ENCODE results near the gene TAGLN3.

The TAGLN3 gene

DNA sequence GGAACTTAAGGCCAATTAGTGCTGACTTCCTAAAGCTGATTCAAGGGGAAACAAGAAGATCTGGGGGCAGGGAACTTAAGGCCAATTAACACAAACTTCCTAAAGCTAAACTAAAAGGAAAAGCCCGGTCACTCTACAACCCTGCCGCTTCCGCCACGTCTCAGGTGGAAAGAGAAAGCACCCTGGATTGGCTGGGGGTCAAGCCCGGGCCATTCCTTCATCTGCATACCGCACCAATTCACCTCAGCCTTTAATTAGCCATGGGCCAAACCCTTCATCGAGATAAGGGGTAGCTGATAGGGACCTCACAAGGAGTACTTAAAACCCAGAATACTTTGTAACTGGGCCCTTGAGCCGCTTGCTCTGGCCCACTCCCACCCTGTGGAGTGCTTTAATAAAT, 50.2 kb downstream of the TAGLN3 start:
- Histone ChIP-seq H3K79me2 (ENCODE audit: insufficient read depth, low read length) (no peaks in the 10 kb centered on the region), H3K9me3 (ENCODE audit: insufficient read depth, low read length) (no peaks in the 10 kb centered on the region), H3K9ac (ENCODE audit: low read length) (no peak overlapping the region), H3K9me2 (replicated peaks; ENCODE audit: insufficient read depth, low read length) (no peaks in the 10 kb centered on the region), H3K27me3 (ENCODE audit: low read length) (no peaks in the 10 kb centered on the region), H4K20me1 (ENCODE audit: low read depth, low read length) (no peaks in the 10 kb centered on the region), H3F3A (ENCODE audit: insufficient read depth) (no peaks in the 10 kb centered on the region), H2AFZ (ENCODE audit: low read depth, low read length, severe bottlenecking) (no peak overlapping the region), H3K4me2 (ENCODE audit: low read depth, low read length, poor library complexity, severe bottlenecking) (no peak overlapping the region), H3K27ac (ENCODE audit: low read depth, low read length) (no peak overlapping the region), H3K4me3 (ENCODE audit: insufficient read depth, low read length, poor library complexity, severe bottlenecking) (no peak overlapping the region), H3K36me3 (ENCODE audit: low read length) (no peaks in the 10 kb centered on the region)
- TF ChIP-seq, protein P1, sequence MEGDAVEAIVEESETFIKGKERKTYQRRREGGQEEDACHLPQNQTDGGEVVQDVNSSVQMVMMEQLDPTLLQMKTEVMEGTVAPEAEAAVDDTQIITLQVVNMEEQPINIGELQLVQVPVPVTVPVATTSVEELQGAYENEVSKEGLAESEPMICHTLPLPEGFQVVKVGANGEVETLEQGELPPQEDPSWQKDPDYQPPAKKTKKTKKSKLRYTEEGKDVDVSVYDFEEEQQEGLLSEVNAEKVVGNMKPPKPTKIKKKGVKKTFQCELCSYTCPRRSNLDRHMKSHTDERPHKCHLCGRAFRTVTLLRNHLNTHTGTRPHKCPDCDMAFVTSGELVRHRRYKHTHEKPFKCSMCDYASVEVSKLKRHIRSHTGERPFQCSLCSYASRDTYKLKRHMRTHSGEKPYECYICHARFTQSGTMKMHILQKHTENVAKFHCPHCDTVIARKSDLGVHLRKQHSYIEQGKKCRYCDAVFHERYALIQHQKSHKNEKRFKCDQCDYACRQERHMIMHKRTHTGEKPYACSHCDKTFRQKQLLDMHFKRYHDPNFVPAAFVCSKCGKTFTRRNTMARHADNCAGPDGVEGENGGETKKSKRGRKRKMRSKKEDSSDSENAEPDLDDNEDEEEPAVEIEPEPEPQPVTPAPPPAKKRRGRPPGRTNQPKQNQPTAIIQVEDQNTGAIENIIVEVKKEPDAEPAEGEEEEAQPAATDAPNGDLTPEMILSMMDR (IDR thresholded peaks at IDR 0.05; ENCODE audit: insufficient read depth, low read length, poor library complexity, severe bottlenecking): no peak
- no peak for TF ChIP-seq EZH2phosphoT487 (conservative IDR thresholded peaks at IDR 0.05; ENCODE audit: low read length)

DNA sequence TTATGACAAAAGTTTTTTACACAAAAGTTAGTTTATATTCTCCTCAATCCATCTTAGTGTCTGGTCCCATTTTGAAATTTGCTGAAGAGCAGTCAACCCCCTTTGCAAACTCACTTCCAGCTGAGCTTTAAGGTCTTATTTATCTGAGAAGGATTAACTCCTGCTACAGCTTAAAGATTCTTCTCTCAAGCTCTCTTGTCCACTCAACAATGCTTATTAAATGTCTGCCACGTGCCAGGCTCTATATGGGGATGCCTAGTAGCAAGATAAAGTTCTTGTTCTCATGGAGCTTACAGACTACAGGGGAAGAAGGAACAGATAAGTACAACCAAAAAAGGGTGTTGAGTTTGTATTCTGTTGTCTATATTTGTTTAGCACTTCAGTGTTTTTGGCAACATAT, 54.5 kb downstream of the TAGLN3 start:
- Histone ChIP-seq H3K4me2 (ENCODE audit: low read depth, low read length, poor library complexity, severe bottlenecking) (no peak overlapping the region), H3K79me2 (ENCODE audit: insufficient read depth, low read length) (no peaks in the 10 kb centered on the region), H3K9me2 (replicated peaks; ENCODE audit: insufficient read depth, low read length) (no peaks in the 10 kb centered on the region), H3K36me3 (ENCODE audit: low read length) (no peaks in the 10 kb centered on the region), H3K9me3 (ENCODE audit: insufficient read depth, low read length) (no peaks in the 10 kb centered on the region), H3K9ac (ENCODE audit: low read length) (no peak overlapping the region), H3K27ac (ENCODE audit: low read depth, low read length) (no peak overlapping the region), H3K4me3 (ENCODE audit: insufficient read depth, low read length, poor library complexity, severe bottlenecking) (no peak overlapping the region), H4K20me1 (ENCODE audit: low read depth, low read length) (no peaks in the 10 kb centered on the region), H3F3A (ENCODE audit: insufficient read depth) (no peaks in the 10 kb centered on the region), H3K27me3 (ENCODE audit: low read length) (no peaks in the 10 kb centered on the region), H2AFZ (ENCODE audit: low read depth, low read length, severe bottlenecking) (no peak overlapping the region)
- no peak for TF ChIP-seq EZH2phosphoT487 (conservative IDR thresholded peaks at IDR 0.05; ENCODE audit: low read length)
- TF ChIP-seq, protein P1 (IDR thresholded peaks at IDR 0.05; ENCODE audit: insufficient read depth, low read length, poor library complexity, severe bottlenecking): no peak

DNA sequence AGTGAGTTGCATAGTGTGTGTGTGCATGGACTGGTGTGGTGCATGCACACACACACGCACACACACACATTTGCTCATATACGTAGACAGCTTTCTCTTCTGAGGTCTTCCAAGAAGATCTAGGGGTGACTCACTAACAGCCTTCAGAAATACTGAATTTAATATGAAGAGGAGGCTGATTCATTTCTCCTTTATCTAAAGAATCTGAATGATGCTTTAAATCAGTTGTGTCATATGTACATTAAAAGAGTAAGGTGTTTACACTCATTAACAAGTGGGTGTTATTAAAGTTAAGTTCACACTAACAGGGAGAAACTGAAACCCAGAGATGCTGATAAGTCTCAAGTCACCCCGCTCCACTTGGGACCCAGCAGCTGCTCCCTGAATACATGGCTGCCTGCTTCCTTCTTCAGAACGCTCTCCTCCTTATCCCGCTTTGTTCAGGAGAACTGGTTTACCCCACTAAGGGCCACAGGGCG, 57.8 kb downstream of the TAGLN3 start:
- Histone ChIP-seq H3K79me2 (ENCODE audit: insufficient read depth, low read length) (no peaks in the 10 kb centered on the region), H3K9me3 (ENCODE audit: insufficient read depth, low read length) (no peaks in the 10 kb centered on the region), H3K4me3 (ENCODE audit: insufficient read depth, low read length, poor library complexity, severe bottlenecking) (no peak overlapping the region), H3K27me3 (ENCODE audit: low read length) (no peaks in the 10 kb centered on the region), H3F3A (ENCODE audit: insufficient read depth) (no peaks in the 10 kb centered on the region), H2AFZ (ENCODE audit: low read depth, low read length, severe bottlenecking) (no peak overlapping the region), H3K9ac (ENCODE audit: low read length) (no peak overlapping the region), H3K27ac (ENCODE audit: low read depth, low read length) (no peak overlapping the region), H3K9me2 (replicated peaks; ENCODE audit: insufficient read depth, low read length) (no peaks in the 10 kb centered on the region), H3K4me2 (ENCODE audit: low read depth, low read length, poor library complexity, severe bottlenecking) (no peak overlapping the region), H4K20me1 (ENCODE audit: low read depth, low read length) (no peaks in the 10 kb centered on the region), H3K36me3 (ENCODE audit: low read length) (no peaks in the 10 kb centered on the region)
- TF ChIP-seq, protein P1 (IDR thresholded peaks at IDR 0.05; ENCODE audit: insufficient read depth, low read length, poor library complexity, severe bottlenecking): no peak
- no peak for TF ChIP-seq EZH2phosphoT487 (conservative IDR thresholded peaks at IDR 0.05; ENCODE audit: low read length)

All from SU-DHL-6 (cell line).